Ovary (tissue), 3 donors: ENCODE measurements around the gene NOVA2.

Experiments
- EP300 ChIP-seq: sonication (generic); formaldehyde crosslinking; IDR thresholded peaks from one replicate; pipeline ENCODE4 v1.6.1; 2017; ENCODE audit warnings: antibody characterized with exemption
- TF ChIP-seq, protein P1 (sequence below), 3 donors: fragments of 450-650 bp in 2 of 3; fragments of 200-600 bp in 1 of 3; IDR thresholded peaks; one replicate each; pipeline versions ENCODE4 v1.5.1 to v1.8.0; 2016 to 2022; ENCODE audit warnings: antibody characterized with exemption in 3 of 3, mild to moderate bottlenecking in 1 of 3
- donor health status: DM: no; HTN: no; CAD: no.

DNA sequence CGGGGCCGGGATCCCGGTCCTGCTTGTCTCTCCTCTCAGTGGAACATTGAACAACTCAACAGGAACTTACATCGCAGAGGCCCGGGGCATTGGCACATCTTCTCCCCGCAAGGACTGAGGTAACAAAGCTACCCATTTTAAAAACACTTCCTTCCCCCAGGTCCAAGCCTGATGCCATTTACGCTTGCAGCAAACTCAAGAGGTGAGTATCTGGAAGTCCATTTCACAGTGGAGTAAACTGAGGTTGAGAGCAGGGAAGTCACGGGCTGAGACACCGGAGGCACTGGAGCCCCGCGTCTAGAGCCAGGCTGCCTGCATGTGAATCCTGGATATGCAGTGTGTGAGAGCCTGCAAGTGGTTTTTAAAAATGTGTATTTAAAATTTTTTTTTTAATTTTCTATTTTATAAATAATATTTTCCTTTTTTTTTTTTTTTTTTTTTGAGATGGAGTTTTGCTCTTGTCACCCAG, 49.7 kb upstream of the NOVA2 start:
- TF ChIP-seq EP300: no peak
- TF ChIP-seq, protein P1, sequence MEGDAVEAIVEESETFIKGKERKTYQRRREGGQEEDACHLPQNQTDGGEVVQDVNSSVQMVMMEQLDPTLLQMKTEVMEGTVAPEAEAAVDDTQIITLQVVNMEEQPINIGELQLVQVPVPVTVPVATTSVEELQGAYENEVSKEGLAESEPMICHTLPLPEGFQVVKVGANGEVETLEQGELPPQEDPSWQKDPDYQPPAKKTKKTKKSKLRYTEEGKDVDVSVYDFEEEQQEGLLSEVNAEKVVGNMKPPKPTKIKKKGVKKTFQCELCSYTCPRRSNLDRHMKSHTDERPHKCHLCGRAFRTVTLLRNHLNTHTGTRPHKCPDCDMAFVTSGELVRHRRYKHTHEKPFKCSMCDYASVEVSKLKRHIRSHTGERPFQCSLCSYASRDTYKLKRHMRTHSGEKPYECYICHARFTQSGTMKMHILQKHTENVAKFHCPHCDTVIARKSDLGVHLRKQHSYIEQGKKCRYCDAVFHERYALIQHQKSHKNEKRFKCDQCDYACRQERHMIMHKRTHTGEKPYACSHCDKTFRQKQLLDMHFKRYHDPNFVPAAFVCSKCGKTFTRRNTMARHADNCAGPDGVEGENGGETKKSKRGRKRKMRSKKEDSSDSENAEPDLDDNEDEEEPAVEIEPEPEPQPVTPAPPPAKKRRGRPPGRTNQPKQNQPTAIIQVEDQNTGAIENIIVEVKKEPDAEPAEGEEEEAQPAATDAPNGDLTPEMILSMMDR (IDR thresholded peaks at IDR 0.05): no peak
